SU-DHL-6 (cell line): ENCODE measurements around the gene TOMM40.

Experiments used
- EZH2phosphoT487 ChIP-seq: fragments of 200-600 bp; sonication (generic), shearing (Covaris generic); conservative IDR thresholded peaks from 2 replicates; pipeline ENCODE4 v1.6.1; 2018; ENCODE audit warnings: mild to moderate bottlenecking, antibody characterized with exemption, low read length, moderate library complexity, mixed read lengths
- TF ChIP-seq, protein P1 (sequence below): fragments of 200-600 bp; sonication (generic); IDR thresholded peaks from one replicate; pipeline ENCODE4 v1.5.1; 2017; ENCODE audit warnings: antibody characterized with exemption, mild to moderate bottlenecking, low read length, moderate library complexity; ENCODE audit not compliant: insufficient read depth, poor library complexity, severe bottlenecking

- TF ChIP-seq, protein P1, sequence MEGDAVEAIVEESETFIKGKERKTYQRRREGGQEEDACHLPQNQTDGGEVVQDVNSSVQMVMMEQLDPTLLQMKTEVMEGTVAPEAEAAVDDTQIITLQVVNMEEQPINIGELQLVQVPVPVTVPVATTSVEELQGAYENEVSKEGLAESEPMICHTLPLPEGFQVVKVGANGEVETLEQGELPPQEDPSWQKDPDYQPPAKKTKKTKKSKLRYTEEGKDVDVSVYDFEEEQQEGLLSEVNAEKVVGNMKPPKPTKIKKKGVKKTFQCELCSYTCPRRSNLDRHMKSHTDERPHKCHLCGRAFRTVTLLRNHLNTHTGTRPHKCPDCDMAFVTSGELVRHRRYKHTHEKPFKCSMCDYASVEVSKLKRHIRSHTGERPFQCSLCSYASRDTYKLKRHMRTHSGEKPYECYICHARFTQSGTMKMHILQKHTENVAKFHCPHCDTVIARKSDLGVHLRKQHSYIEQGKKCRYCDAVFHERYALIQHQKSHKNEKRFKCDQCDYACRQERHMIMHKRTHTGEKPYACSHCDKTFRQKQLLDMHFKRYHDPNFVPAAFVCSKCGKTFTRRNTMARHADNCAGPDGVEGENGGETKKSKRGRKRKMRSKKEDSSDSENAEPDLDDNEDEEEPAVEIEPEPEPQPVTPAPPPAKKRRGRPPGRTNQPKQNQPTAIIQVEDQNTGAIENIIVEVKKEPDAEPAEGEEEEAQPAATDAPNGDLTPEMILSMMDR, result no peak
- no peak for TF ChIP-seq EZH2phosphoT487
Measured at GRCh38 chr19:44879309-44880065, 11.6 kb upstream of the TOMM40 start.
